Stimulated activated effector memory CD8-positive, alpha-beta T cell treated with anti-CD3 and anti-CD28 coated beads, Interleukin-12 subunit alpha, Interleukin-12 subunit beta, amount 100 ng/mL, for 72 hours (primary cell): Measurements from ENCODE around the gene TRIM27.
"Not testable (repeated sequence)": the region's sequence is repeated elsewhere in the genome, so short reads cannot be mapped to it uniquely, and the experiment has no call there.

Experiments
- ATAC-seq: fragments of 150-1000 bp; cut with Tn5 transposase; 2 replicates; pipeline ENCODE4 v1.10.0; 2021
- DNase-seq, 2 donors: peaks; one replicate each; pipeline ENCODE4 v3.0.0; 2021 to 2022; ENCODE audit warnings: low spot score in 2 of 2
- H3K27ac Mint-ChIP-seq: one replicate; pipeline ENCODE4 v1.8.0; 2022; ENCODE audit warnings: mild to moderate bottlenecking, mixed read lengths
- H3K36me3 Mint-ChIP-seq: one replicate; pipeline ENCODE4 v1.8.0; 2022; ENCODE audit warnings: mild to moderate bottlenecking, mixed read lengths
- H3K4me1 Mint-ChIP-seq: one replicate; pipeline ENCODE4 v1.8.0; 2022; ENCODE audit warnings: mixed read lengths
- H3K4me3 Mint-ChIP-seq: one replicate; pipeline ENCODE4 v1.8.0; 2022; ENCODE audit warnings: mild to moderate bottlenecking, mixed read lengths
- H3K9me3 Mint-ChIP-seq: one replicate; pipeline ENCODE4 v1.8.0; 2022; ENCODE audit warnings: mixed read lengths

Gene TRIM27

GRCh38 chr6:28947831-28948270 is 24.1 kb upstream of the TRIM27 start:
- Mint-ChIP-seq H3K4me3 (no peak overlapping the region), H3K36me3 (peaks cover 32% of the 10 kb centered on the region), H3K9me3 (no peaks in the 10 kb centered on the region), H3K27ac (no peak overlapping the region), H3K4me1 (peaks cover 18% of the 10 kb centered on the region)
- DNase-seq (no peak), ATAC-seq (no peak)

GRCh38 chr6:28947067-28947765 is 23.4 kb upstream of the TRIM27 start:
- Mint-ChIP-seq H3K27ac (no peak overlapping the region), H3K4me3 (no peak overlapping the region), H3K4me1 (peaks cover 23% of the 10 kb centered on the region), H3K9me3 (no peaks in the 10 kb centered on the region), H3K36me3 (peaks cover 28% of the 10 kb centered on the region)
- DNase-seq (no peak), ATAC-seq (no peak)

GRCh38 chr6:28945349-28945748 is 21.6 kb upstream of the TRIM27 start:
- DNase-seq, result no peak
- Mint-ChIP-seq H3K4me3 (no peak overlapping the region), H3K9me3 (no peaks in the 10 kb centered on the region), H3K27ac (no peak overlapping the region), H3K4me1 (peaks cover 42% of the 10 kb centered on the region), H3K36me3 (peaks cover 39% of the 10 kb centered on the region)
- no peak for ATAC-seq

- H3K27ac Mint-ChIP-seq, result peak overlapping the region; percentile 98
- H3K9me3 Mint-ChIP-seq, result no peaks in the 10 kb centered on the region
- peaks cover 39% of the 10 kb centered on the region for H3K36me3 Mint-ChIP-seq
- ATAC-seq, result peak; percentile 53
- peaks cover 51% of the 10 kb centered on the region for H3K4me1 Mint-ChIP-seq
- peak; percentile 64 to 89 for DNase-seq
- H3K4me3 Mint-ChIP-seq, result peak overlapping the region; percentile 74
Measured at GRCh38 chr6:28944412-28944865, 20.7 kb upstream of the TRIM27 start.

GRCh38 chr6:28943557-28944411 is 20.0 kb upstream of the TRIM27 start:
- Mint-ChIP-seq H3K4me1 (peaks cover 51% of the 10 kb centered on the region), H3K36me3 (peaks cover 39% of the 10 kb centered on the region), H3K27ac (peak overlapping the region; percentile 98), H3K4me3 (peak overlapping the region; percentile 74), H3K9me3 (no peaks in the 10 kb centered on the region)
- DNase-seq (peak; percentile 46 to 87), ATAC-seq (peak; percentile 1)

- Mint-ChIP-seq H3K4me1 (peaks cover 51% of the 10 kb centered on the region), H3K36me3 (peaks cover 39% of the 10 kb centered on the region), H3K27ac (peak overlapping the region; percentile 98), H3K9me3 (no peaks in the 10 kb centered on the region), H3K4me3 (peak overlapping the region; percentile 74)
- DNase-seq (no peak), ATAC-seq (no peak)
Measured at GRCh38 chr6:28943223-28943556, 19.4 kb upstream of the TRIM27 start.

- no peak for DNase-seq
- peak overlapping the region; percentile 96 for H3K27ac Mint-ChIP-seq
- no peak for ATAC-seq
- H3K9me3 Mint-ChIP-seq, result no peaks in the 10 kb centered on the region
- peak overlapping the region; percentile 86 for H3K4me3 Mint-ChIP-seq
- H3K4me1 Mint-ChIP-seq, result peaks cover 51% of the 10 kb centered on the region
- peaks cover 39% of the 10 kb centered on the region for H3K36me3 Mint-ChIP-seq
Measured at GRCh38 chr6:28941684-28942448, 18.1 kb upstream of the TRIM27 start.

- Mint-ChIP-seq H3K4me3 (peak overlapping the region; percentile 86), H3K9me3 (no peaks in the 10 kb centered on the region), H3K4me1 (peaks cover 51% of the 10 kb centered on the region), H3K36me3 (peaks cover 39% of the 10 kb centered on the region), H3K27ac (peak overlapping the region; percentile 96)
- ATAC-seq, result peak; percentile 83
- peak; percentile 67 to 92 for DNase-seq
Measured at GRCh38 chr6:28940858-28941683, 17.3 kb upstream of the TRIM27 start.

- ATAC-seq (peak; percentile 59), DNase-seq (no peak)
- Mint-ChIP-seq H3K9me3 (no peaks in the 10 kb centered on the region), H3K27ac (peak overlapping the region; percentile 96), H3K36me3 (peaks cover 39% of the 10 kb centered on the region), H3K4me1 (peaks cover 51% of the 10 kb centered on the region), H3K4me3 (peak overlapping the region; percentile 86)
Measured at GRCh38 chr6:28940294-28940857, 16.6 kb upstream of the TRIM27 start.

GRCh38 chr6:28933069-28933468 is 9.3 kb upstream of the TRIM27 start:
- Mint-ChIP-seq H3K9me3 (no peaks in the 10 kb centered on the region), H3K4me3 (no peak overlapping the region), H3K27ac (no peak overlapping the region), H3K4me1 (no peaks in the 10 kb centered on the region), H3K36me3 (no peaks in the 10 kb centered on the region)
- no peak for ATAC-seq
- DNase-seq, result no peak

- no peaks in the 10 kb centered on the region for H3K36me3 Mint-ChIP-seq
- H3K4me3 Mint-ChIP-seq, result no peak overlapping the region
- DNase-seq, result no peak
- no peak for ATAC-seq
- H3K4me1 Mint-ChIP-seq, result no peaks in the 10 kb centered on the region
- no peak overlapping the region for H3K27ac Mint-ChIP-seq
- H3K9me3 Mint-ChIP-seq, result no peaks in the 10 kb centered on the region
Measured at GRCh38 chr6:28929887-28930620, 6.3 kb upstream of the TRIM27 start.

- H3K4me1 Mint-ChIP-seq, H3K4me3 Mint-ChIP-seq, H3K9me3 Mint-ChIP-seq, DNase-seq, ATAC-seq, H3K27ac Mint-ChIP-seq, H3K36me3 Mint-ChIP-seq: not testable (repeated sequence)
Measured at GRCh38 chr6:28929339-28929738, 5.6 kb upstream of the TRIM27 start.

- ATAC-seq, result no peak
- no peaks in the 10 kb centered on the region for H3K9me3 Mint-ChIP-seq
- H3K27ac Mint-ChIP-seq, result no peak overlapping the region
- H3K4me1 Mint-ChIP-seq, result no peaks in the 10 kb centered on the region
- no peaks in the 10 kb centered on the region for H3K36me3 Mint-ChIP-seq
- H3K4me3 Mint-ChIP-seq, result no peak overlapping the region
- no peak for DNase-seq
Measured at GRCh38 chr6:28927846-28928245, 4.1 kb upstream of the TRIM27 start.

GRCh38 chr6:28922821-28923317 is 916 bp downstream of the TRIM27 start:
- no peaks in the 10 kb centered on the region for H3K9me3 Mint-ChIP-seq
- H3K4me3 Mint-ChIP-seq, result peak overlapping the region; percentile 80
- H3K4me1 Mint-ChIP-seq, result peaks cover 26% of the 10 kb centered on the region
- DNase-seq, result no peak
- peak; percentile 38 for ATAC-seq
- H3K27ac Mint-ChIP-seq, result peak overlapping the region; percentile 90
- H3K36me3 Mint-ChIP-seq, result peaks cover 48% of the 10 kb centered on the region
